DMS 273 treated with DMSO at 0.1 percent for 48 hours (cell line): ENCODE measurements around the gene SAT1.

ENCODE experiments used
- DNase-seq: peaks from one replicate; lab custom pipeline; 2025; lab: John Stamatoyannopoulos, UW

Gene SAT1

DNA sequence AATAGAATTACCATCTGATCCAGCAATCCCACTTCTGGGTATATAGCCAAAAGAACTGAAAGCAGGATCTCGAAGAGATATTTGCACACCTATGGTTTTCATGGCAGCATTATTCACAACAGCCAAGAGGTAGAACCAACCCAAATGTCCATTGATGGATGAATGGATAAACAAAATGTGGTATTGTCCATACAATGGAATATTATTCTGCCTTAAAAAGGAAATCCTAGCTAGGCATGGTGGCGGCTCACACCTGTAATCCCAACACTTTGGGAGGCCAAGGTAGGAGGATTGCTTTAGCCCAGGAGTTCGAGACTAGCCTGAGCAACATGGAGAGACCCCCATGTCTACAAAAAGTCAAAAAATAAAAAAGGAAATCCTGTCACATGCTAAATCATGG lies 27.3 kb downstream of the SAT1 start:
- DNase-seq, result no peak

DNA sequence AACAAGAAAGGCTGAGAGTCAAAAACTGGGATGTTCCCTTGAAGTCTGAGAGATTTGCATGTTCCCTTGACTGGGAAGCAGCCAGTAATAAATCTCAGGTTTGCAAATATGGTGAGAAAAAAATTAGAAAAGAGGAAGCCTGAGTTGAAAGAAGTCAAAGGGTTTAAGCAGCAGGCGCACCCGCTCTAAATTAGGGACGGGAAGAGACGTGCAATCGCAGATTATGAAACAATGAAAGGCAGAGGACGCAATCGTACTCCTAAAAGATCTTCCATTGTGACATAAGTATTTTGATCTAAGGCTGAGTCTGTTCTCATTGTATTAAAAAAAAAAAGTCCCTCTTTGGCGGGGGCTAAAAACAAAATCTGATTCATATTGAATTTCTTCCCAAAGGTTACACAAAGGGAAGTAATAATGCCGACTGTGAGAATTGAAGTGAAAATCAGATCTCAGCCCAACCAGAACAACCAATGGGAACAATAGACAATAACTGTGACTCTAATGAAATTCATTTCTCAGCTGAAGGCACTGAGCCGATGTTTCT lies 28.2 kb downstream of the SAT1 start:
- no peak for DNase-seq

DNA sequence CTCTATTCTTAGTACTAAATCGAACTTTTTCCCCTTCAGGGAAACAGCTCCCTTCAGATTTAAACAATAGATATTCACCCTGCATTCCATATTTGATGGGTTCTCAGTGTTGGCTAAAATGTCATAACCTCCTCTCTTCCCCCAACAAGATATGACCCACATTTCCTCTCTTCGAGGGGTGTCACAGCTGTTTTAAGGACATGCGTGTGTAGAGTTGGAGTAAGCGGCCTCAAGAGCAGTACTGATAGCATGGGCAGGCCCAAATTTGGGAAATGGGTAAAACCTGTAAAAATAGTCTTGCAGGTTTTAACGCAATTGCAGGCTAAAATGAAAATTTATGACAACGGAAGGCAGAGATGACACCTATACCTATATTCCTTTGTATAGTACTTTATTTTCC lies 28.7 kb downstream of the SAT1 start:
- no peak for DNase-seq

DNA sequence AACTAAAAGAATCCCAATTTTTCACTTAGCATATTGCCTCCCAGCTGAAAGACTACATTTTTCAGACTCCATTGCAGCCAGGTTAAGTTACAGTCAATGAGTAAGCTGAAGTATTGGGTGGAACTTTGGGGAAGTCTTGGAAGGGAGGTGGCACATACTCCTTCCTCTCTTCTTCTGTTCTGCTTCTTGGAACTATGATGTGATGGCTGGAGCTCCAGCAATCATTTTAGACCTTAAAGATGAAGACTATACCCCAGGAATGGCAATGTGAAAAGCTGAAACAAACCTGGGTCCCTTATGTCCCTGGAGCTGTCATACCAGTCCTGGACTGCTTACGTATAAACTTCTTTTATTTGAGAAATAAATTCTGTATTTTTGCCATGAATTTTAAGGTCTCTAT lies 30.8 kb downstream of the SAT1 start:
- no peak for DNase-seq

DNA sequence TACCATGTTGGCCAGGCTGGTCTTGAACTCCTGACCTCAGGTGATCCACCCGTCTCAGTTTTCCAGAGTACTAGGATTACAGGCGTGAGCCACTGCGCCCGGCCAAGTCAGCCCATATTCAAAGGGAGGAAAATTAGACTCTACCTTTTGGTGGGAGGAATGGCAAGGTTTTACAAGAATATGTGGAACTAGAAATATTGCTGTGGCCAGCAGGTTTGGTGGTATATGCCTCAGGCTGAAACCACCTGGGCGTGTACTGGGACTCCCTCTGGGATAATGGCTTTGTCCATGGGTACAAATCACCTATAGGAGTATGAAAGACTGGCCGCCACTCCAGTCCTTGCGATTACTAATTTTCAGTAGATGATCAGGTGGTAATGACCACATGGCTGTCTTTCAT lies 32.4 kb downstream of the SAT1 start:
- DNase-seq, result no peak

DNA sequence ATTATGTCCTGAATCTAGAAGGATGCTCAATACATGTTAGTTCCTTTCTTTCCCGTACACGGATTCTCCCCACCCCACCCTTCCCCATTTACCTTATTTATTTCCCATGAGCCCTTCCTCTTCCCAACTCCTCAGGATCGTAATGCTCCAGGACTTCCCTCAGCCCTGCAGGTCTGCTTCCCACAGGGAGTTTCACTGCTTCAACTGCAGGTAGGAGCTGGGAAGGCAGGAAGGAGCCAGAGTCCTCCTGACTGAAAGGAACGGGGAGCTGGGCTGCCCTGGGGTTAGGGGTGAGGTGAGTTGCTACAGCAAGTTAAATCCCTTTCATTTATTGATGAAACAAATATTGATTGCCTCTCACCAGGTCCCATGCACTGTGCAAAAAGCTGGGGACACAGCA lies 33.2 kb downstream of the SAT1 start:
- no peak for DNase-seq

DNA sequence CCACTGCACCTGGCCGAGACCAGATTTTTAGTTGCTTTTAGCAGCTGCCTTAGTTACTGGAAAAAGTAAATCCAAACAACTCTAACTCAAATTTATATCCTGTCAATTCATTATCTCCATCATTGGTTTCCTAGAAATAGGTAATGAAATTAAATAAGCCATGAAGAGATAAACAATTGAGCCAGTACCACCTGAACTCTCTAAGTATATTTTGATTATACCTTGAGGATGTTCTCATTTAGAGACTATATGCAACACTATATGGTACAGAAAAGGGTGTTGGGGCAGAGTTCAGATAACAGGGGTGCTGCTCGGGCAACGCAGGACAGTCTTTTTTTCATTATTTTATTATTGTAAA lies 35.0 kb downstream of the SAT1 start:
- no peak for DNase-seq

DNA sequence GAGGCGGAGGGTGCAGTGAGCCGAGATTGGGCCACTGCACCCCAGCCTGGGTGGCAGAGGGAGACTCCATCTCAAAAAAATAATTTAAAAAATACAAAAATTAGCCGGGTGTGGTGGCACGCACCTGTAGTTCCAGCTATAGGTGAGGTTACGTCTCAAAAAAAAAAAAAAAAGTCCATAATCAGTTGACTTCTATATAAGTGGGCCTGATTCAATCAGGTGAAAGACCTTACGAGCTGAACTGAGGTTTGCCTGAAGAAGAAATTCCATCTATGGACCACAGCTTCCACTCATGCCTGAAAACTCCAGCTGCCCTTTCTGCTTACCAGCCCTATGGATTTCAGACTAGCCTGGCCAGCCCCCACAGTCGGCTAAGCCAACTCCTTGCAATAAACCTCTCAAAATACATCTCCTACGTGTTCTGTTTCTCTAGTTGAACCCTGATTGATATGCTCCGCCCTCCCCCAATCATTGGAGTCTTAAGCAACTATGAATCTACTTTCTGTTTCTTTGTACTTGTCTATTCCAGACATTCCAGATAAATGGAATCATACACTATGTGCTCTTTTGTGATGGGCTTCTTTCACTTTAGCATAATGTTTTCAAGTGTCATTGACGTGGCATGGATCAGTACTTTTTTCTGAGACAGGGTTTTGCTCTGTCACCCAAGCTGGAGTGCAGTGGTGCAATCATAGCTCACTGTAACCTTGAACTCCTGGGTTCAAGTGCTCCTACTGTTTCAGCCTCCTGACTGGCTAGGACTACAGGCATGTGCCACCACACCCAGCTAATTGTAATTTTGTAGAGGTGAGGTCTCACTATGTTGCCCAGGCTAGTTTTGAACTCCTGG lies 36.6 kb downstream of the SAT1 start:
- DNase-seq, result no peak

DNA sequence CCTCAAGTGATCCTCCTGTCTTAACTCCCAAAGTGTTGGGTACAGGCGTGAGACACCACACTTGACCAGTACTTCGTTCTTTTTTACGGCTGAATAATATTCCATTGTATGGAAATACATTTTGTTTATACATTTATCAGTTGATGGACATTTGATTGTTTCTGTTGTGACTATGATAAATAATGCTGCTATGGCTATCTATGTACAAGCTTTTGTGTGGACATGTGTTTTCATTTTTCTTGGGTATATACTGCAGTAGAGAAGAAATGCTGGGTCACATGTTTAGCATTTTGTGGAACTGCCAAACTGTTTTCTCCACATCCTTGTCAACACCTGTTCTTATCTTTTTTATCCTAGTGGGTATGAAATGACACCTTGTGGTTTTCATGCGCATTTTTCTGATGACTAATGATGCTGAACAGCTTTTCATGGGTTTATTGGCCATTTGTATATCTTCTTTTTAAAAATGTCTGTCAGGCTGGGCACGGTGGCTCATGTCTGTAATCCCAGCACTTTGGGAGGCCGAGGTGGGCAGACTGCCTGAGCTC lies 37.3 kb downstream of the SAT1 start:
- no peak for DNase-seq

DNA sequence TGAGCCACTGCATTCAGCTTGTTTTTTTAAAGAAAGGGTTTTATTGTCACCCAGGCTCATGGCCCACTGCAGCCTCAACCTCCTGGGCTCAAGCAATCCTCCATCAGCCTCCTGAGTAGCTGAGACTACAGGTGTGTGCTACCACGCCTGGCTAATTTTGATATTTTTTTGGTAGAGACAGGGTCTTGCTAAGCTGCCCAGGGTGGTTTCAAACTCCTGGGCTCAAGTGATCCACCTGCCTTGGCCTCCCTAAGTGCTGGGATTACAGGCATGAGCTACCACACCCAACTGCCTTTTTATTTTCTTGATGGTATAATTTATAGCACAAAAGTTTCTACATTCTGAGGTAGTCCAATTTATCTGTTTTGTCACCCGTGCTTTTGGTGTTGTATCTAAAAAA lies 38.9 kb downstream of the SAT1 start:
- no peak for DNase-seq

DNA sequence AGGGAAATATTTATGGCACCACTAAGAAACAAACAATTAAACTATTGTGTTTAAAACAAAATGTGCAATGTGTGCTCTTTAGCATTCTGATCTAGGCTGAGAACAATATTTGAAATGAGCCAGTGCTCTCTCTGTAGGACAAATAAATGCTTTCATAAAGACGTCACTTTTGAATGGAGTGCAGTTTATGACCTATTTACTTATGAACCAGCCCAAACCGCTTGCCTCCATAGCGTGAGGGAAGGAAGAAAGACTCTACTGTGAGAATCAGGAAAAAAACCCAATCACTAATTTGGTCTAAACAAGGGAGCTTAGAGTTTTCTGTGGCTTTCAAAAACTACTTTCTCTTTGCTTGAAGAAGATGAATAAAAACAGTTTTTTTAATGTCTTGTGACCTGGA lies 39.4 kb downstream of the SAT1 start:
- no peak for DNase-seq

DNA sequence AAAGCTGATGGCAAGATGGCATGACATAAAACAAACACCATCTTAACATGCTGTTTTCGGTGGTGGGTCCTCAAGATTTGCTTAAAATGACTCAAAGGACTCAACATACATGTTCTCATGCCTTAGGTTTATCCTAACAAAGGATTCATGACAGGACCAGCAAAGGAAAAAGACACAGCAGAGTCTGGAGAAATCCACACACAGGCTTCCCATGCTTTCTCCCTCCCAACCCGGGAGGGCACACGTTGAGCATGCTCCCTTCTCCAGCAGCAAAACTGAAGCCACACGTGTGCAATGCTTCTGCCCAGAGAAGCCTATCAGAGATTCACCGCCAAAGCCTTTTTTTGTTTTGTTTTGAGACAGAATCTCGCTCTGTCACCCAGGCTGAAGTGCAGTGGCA lies 39.9 kb downstream of the SAT1 start:
- no peak for DNase-seq

DNA sequence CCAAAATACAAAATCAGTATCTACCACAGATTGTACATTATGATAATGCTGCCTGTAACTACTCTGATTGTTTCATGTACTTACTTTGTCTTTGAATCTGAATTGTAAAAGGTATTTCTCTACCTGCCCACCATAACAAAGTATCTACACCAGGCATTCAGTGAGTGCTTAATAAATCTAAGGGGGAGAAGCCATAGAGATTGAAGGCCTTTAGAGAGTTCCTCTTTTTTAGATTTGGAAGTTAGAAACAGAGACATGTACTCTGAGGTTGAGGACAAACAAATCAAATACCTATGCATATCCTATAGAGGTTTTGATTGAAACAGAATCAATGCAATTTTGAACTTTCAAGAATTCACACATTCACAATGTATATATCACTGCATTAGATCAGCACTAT lies 42.7 kb downstream of the SAT1 start:
- no peak for DNase-seq

DNA sequence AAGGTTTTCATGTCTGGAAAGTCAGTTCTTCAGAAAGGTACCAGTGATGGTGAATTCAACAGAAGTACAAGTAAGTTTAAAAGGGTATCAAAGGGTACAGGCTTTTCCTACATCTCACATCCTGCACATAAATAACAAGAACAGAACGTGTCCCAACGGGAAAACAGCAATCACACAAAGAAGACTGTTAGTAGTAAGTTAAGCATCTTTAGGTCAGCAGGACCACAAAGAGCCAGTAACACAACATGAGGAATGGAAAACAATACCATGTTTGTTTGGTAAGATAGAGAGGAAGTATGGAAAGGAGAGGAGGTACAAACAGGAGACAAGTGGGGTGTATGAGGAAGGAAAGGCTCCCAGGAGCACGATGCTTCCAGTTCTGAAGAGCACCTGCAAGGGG lies 43.2 kb downstream of the SAT1 start:
- no peak for DNase-seq

DNA sequence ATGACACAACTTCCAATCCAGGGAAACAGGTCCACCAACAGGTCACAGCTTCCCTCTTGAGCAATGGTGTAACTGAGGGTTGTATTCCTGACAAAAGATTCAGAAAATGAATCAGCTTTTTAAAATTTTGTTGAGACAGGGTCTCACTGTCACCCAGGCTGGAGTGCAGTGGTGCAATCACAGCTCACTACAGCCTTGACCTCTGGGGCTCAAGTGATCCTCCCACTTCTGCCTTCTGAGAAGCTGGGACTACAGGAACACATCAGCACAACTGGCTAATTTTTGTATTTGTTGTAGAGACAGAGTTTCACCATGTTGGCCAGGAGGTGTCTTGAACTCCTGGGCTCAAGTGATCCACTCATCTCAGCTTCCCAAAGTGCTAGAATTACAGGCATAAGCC lies 43.7 kb downstream of the SAT1 start:
- no peak for DNase-seq

DNA sequence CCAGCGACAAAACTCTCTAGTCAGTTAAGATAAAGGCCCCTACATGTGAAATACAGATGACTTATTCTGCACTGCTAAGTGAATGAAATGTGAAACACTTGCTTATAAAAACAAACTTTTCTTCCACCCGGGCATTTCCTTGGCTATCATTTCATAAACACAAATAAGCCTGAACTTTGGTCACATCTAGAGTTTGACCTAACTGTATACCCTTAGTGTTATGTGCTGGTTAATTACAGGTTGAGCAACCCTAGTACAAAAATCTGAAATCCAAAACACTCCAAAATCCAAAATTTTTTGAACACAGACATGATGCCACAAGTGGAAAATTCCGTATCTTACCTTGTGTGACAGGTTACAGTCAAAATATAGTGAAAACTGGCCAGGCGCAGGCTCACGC lies 45.9 kb downstream of the SAT1 start:
- DNase-seq, result no peak

DNA sequence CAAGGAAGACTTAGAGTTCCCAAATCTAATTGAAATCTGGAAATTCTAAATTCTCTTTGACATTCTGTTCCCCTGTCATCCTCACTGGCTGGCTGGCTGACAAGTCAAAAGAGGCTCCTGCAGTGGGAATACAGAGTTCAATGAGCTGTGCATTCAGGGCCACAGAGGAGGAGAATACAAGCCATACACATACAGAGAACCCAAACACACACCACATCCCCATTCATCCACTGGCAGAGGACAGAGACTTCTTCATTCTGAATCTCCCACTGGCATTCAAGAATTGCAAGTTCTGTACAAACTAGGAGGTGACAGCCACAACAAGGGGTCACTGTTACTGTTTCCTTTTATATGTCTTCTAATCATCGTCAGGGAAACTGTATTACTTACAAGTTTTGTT lies 49.7 kb downstream of the SAT1 start:
- DNase-seq, result no peak
